Measurements from ENCODE around the gene PTGS2.
"Not testable (repeated sequence)": the region's sequence is repeated elsewhere in the genome, so short reads cannot be mapped to it uniquely, and the experiment has no call there.

The PTGS2 gene

DNA sequence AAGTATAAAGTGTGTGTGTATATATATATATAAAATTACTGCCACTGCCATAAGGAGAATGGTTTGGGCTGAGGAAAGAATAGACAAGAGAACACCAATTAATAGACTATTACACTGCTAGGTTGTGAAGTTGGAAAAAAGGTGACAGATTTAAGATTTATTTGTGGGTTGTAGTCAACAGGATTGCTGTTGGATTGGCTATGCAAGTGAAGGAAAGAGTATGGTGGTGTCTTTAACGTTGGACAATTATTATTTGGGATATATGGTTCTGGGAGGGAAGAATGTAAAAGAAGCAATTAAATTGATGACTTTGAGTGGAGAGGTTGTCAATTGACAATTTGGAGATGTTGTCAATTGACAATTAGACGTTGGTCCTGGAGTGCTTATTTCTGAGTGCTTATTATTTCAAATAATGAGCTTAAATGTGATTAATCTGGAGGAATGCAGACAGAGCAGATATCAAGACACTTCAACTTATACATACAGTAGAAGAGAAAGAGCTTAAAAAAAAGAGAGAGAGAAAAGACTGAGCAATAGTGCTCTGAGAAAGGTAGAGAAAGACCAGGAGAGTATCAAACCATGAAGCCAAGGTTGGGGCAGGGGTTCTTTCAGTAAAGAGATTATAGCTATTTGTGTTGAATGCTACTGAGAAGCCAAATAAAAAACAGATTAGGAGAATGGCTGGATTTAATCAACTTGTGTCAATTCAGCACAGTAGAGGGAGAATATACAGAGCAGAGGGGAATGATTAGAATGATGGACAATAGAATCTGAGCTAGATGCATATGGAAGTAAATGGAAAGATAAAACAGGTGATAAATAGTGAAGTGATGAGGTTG is 9.7 kb downstream of the PTGS2 start:
- DNase-seq (ENCODE audit: low read depth in 3 of 3) = no peak

- not testable (repeated sequence) for DNase-seq (ENCODE audit: low read depth in 3 of 3)
Observed at GRCh38 chr1:186669784-186670183, 10.4 kb downstream of the PTGS2 start.

GRCh38 chr1:186664217-186664616 is 16.0 kb downstream of the PTGS2 start:
- DNase-seq (ENCODE audit: low read depth in 3 of 3) = not testable (repeated sequence)

DNA sequence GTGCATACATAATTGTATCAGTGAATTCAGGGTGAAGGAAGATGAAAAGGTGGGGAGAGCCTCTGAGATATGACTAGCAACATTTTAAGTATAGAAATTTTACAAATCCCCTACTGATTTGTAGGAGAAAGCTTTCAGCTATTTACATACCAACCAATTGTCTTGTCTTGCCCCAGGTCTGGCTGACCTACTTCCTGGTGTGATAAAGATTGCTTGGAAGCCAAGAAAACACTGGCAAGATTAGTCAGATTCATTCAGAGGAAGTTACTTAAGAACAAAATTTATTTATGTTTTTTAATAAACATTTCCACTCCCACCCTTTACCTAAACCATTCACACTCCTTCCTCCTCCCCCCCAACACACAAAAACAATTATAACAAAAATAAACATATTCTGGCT is 17.5 kb downstream of the PTGS2 start:
- no peak for DNase-seq (ENCODE audit: low read depth in 3 of 3)

GRCh38 chr1:186659890-186660341 is 20.3 kb downstream of the PTGS2 start:
- no peak for DNase-seq (ENCODE audit: low read depth in 3 of 3)

DNA sequence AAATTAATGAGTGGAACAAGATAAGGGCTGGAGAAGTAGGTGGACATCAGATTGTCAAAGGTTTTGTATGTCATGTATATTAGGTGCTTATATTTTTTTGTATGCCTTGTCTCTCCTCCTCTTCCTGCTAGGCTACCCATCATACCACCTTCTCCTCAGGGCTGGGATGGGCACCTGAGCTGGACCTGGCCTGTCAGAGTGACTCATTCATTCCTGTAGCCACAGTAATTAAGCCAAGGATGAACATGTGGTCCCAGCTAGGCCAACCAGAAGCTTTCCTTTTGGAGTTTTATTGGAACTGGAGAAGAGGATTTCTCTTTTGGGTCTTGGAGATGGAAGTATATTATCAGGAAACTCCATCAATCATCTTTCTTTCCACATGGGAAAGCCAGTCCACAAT is 21.2 kb downstream of the PTGS2 start:
- no peak for DNase-seq (ENCODE audit: low read depth in 3 of 3)

DNA sequence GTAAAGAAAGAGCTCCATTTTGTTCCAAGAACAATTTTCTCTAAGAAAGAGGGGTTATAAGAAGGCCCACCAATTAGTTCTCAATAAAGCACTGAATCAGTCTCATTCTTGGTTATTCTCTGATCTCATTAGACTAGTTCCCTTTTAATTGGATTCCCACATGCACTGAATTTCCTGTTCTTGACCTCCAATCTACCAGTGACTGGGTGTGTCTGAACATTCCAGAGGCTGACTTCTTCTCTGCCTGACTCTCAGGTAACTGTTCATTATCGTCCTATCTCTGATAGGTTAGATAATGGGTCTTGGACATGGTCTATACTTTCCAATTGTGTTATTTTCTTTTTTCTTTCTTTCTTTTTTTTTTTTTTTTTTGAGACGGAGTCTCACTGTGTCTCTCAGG is 22.7 kb downstream of the PTGS2 start:
- no peak for DNase-seq (ENCODE audit: low read depth in 3 of 3)

DNA sequence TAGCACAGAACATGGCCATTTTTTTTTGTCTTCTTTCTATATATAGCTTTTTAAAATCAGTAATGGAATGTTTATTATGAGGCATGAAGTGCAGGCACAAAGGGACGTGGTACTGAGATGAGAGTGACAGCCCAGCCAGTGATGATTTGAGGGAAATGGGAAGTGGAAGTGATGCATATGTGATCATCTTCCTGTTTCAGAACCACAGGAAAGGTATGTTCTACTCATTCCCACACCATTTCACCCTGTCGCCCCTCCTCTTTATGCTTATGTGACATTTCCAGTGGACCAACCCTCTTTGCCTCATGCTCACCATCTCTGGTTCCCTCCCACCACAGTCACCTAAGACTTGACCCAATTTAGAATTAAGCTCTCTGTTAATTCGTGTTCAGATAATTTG is 24.3 kb downstream of the PTGS2 start:
- no peak for DNase-seq (ENCODE audit: low read depth in 3 of 3)

DNA sequence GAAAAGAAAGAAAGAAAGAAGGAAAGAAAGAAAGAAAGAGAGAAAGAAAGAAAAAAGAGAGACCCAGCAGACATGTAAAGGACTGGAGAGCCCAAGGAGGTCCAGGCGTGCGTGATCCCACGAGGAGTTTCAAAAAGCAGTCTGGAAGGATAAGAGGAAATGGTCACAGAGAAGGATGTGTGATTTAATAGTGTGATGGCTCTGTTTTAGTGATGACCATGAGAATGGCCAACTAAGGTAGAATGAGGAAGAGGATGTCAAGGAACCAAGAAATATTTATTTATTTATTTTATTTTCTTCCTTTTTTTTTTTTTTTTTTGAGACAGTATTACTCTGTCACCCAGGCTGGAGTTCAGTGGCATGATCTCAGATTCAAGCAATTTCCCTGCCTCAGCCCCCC is 25.5 kb downstream of the PTGS2 start:
- DNase-seq (ENCODE audit: low read depth in 3 of 3) = no peak

DNA sequence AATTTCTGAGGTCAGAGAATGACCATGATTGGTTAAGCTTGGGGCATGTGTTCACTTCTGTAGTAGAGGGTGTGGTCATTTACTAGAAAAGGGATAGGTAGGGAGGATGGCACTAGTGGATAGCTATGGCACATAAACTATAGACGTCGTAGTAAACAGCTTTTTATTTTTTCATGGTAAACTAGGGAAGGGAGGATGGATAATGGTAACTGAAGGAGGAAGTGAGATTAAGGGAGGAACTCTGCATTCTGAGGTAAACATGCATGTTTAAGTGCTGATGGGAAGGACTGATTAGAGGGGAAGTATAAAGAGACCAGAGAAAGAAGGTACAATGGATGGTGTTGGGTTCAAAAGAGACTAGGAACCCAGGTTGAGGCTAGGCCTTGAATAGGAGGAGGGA is 26.9 kb downstream of the PTGS2 start:
- no peak for DNase-seq (ENCODE audit: low read depth in 3 of 3)

DNA sequence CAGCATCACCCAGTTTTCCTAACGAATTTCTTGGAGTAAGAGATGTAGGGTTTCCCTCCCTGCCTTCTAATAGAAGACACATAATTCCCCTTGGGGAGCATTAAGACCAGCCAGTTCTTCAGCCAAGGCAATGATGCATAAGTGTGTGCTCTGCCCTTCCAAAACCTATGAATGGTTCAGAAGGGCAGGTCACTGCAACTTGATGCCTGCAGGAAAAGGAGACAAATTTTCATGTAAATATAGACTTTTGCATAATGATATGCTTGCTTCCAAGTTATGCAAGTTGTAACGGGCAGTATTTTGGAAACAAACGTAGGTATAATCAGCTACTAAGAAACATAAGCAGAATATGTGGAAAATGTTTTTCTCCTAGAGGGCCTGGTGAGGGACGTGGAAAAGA is 31.6 kb downstream of the PTGS2 start:
- DNase-seq (ENCODE audit: low read depth in 3 of 3) = no peak

- DNase-seq (ENCODE audit: low read depth in 3 of 3) = not testable (repeated sequence)
Observed at GRCh38 chr1:186647985-186648384, 32.2 kb downstream of the PTGS2 start.

- DNase-seq (ENCODE audit: low read depth in 3 of 3) = no peak
Observed at GRCh38 chr1:186643614-186644013, 36.6 kb downstream of the PTGS2 start.

DNA sequence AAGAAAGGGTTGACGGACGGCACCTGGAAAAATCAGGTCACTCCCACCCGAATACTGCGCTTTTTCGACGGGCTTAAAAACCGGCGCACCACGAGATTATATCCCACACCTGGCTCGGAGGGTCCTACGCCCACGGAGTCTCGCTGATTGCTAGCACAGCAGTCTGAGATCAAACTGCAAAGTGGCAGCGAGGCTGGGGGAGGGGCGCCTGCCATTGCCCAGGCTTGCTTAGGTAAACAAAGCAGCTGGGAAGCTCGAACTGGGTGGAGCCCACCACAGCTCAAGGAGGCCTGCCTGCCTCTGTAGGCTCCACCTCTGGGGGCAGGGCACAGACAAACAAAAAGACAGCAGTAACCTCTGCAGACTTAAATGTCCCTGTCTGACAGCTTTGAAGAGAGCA is 42.7 kb downstream of the PTGS2 start:
- DNase-seq (ENCODE audit: low read depth in 3 of 3) = not testable (repeated sequence)

GRCh38 chr1:186636786-186637185 is 43.4 kb downstream of the PTGS2 start:
- no peak for DNase-seq (ENCODE audit: low read depth in 3 of 3)

- DNase-seq (ENCODE audit: low read depth in 3 of 3) = no peak
Observed at GRCh38 chr1:186634511-186634910, 45.7 kb downstream of the PTGS2 start.

DNA sequence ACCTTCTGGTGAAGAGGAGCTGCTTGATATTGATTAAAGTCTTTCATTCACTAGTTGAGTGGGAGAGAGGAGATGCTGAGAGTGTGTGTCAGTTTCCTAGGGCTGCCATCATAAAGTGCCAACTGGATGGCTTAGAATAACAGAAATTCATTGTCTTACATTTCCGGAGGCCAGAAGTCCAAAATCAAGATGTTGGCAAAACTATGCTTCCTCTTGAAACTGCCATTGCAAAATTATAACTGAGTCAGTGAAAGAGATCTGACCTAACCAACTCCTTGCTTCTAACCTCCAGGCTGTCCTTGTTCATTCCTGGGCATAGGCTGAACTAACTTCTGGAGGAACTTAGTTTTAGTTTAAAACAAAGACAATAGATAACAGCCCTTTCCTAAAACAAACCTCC is 47.1 kb downstream of the PTGS2 start:
- DNase-seq (ENCODE audit: low read depth in 3 of 3) = no peak

DNA sequence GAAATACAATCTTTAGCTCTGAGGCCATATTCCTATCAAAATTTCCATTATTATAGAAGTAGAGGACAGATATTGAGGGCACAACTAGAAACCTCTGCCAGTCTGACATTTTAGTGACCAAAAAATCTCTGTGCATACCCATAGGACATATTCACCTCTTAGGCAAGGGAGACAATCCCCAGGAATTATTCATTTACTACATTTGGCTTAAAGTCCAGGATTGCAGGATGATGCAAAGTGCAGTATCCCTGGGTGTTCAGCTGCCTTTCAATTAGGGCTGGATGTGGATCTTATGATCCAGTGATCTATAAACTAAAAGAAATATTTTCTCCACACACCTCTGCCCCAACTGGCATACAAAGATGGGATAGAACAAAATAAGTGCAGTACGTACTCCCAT is 50.9 kb downstream of the PTGS2 start:
- no peak for DNase-seq (ENCODE audit: low read depth in 3 of 3)

- no peak for DNase-seq (ENCODE audit: low read depth in 3 of 3)
Observed at GRCh38 chr1:186628910-186629309, 51.3 kb downstream of the PTGS2 start.

- no peak for DNase-seq (ENCODE audit: low read depth in 3 of 3)
Observed at GRCh38 chr1:186627019-186627418, 53.2 kb downstream of the PTGS2 start.

GRCh38 chr1:186626356-186626932 is 53.8 kb downstream of the PTGS2 start:
- no peak for DNase-seq (ENCODE audit: low read depth in 3 of 3)

GRCh38 chr1:186623551-186623950 is 56.7 kb downstream of the PTGS2 start:
- no peak for DNase-seq (ENCODE audit: low read depth in 3 of 3)
